Smooth muscle cell (in vitro differentiated cells): ENCODE data around the gene SOX5. TPM values are rescaled to one million over a fixed set of nuclear protein-coding genes. Genes with fewer than 3 reads are reported as not detected.

Source experiments
- DNase-seq: peaks from one replicate; lab custom pipeline; 2025; ENCODE audit not compliant: unreplicated experiment; lab: John Stamatoyannopoulos, UW
- H2AFZ ChIP-seq: fragments of 200-600 bp; sonication (generic); 2 replicates; pipeline ENCODE4 v1.6.0; 2016; ENCODE audit warnings: antibody characterized with exemption, low read depth, mild to moderate bottlenecking
- H3F3A ChIP-seq: fragments of 200-600 bp; sonication (generic); 2 replicates; pipeline ENCODE4 v1.6.0; 2017; ENCODE audit warnings: antibody characterized with exemption, low read depth
- H3K27ac ChIP-seq: fragments of 200-600 bp; sonication (generic); 2 replicates; pipeline ENCODE4 v1.5.1; 2016; ENCODE audit warnings: low read depth, mild to moderate bottlenecking
- H3K27me3 ChIP-seq: fragments of 200-600 bp; sonication (generic); 2 replicates; pipeline ENCODE4 v1.6.1; 2016; ENCODE audit warnings: low read depth, mild to moderate bottlenecking
- H3K36me3 ChIP-seq: fragments of 200-600 bp; sonication (generic); 2 replicates; pipeline ENCODE4 v1.5.1; 2016; ENCODE audit warnings: low read depth
- H3K4me1 ChIP-seq: fragments of 200-600 bp; sonication (generic); 2 replicates; pipeline ENCODE4 v1.5.1; 2016; ENCODE audit warnings: low read depth
- H3K4me2 ChIP-seq: fragments of 200-600 bp; sonication (generic); 2 replicates; pipeline ENCODE4 v1.6.0; 2016; ENCODE audit warnings: mild to moderate bottlenecking
- H3K4me3 ChIP-seq: fragments of 200-600 bp; sonication (generic); 2 replicates; pipeline ENCODE4 v1.5.1; 2016; ENCODE audit warnings: mild to moderate bottlenecking
- H3K79me2 ChIP-seq: fragments of 200-600 bp; sonication (generic); 2 replicates; pipeline ENCODE4 v1.6.0; 2016; ENCODE audit warnings: low read depth, mild to moderate bottlenecking
- H3K9ac ChIP-seq: fragments of 200-600 bp; sonication (generic); 2 replicates; pipeline ENCODE4 v1.6.0; 2016; ENCODE audit warnings: low read depth
- H3K9me3 ChIP-seq: fragments of 200-600 bp; sonication (generic); replicated peaks from 2 replicates; pipeline ENCODE4 v1.5.1; 2016; ENCODE audit warnings: low read depth
- H4K20me1 ChIP-seq: fragments of 200-600 bp; sonication (generic); 2 replicates; pipeline ENCODE4 v1.6.0; 2016; ENCODE audit warnings: low read depth
- WGBS: methylation state at CpG from one replicate; pipeline ENCODE4 v1.1.7; 2016; ENCODE audit warnings: low lambda C conversion rate; 5-methylcytosine and 5-hydroxymethylcytosine counted together
- polyA plus RNA-seq: library from polyadenylated mRNA; unstranded; fragments of >200 nt; fragmentation: Nextera tagmentation; extraction: Ambion mirVana; gene quantifications from 2 replicates; pipeline ENCODE4 v1.2.1, GENCODE V29; 2016
- total RNA-seq: library from RNA; depleted of rRNA; stranded (reverse); fragments of >200 nt; gene quantifications from 2 replicates; pipeline ENCODE4 v1.2.3, GENCODE V29; 2014
- TF ChIP-seq, protein P1 (sequence below): fragments of 200-600 bp; sonication (generic); IDR thresholded peaks from 2 replicates; pipeline ENCODE4 v1.5.1; 2017; ENCODE audit warnings: borderline replicate concordance, mild to moderate bottlenecking, antibody characterized with exemption; ENCODE audit not compliant: insufficient read depth, poor library complexity, severe bottlenecking

SOX5 gene
- total and polyA plus RNA-seq, 2 experiments from 2014 or later: 22.3 to 47.8 TPM

GRCh38 chr12:23817345-23817744 lies 132.1 kb downstream of the SOX5 start:
- DNase-seq: no peak
- peaks cover 9% of the 10 kb centered on the region for H4K20me1 ChIP-seq
- H3K4me1 ChIP-seq: peaks cover 6% of the 10 kb centered on the region
- WGBS: 91% methylated on average over 2 of the region's 2 CpGs
- peaks cover under 1% of the 10 kb centered on the region for H3K79me2 ChIP-seq
- no peak overlapping the region for H3K4me3 ChIP-seq
- H3K27me3 ChIP-seq: no peaks in the 10 kb centered on the region
- no peaks in the 10 kb centered on the region for H3K9me3 ChIP-seq
- no peaks in the 10 kb centered on the region for H3F3A ChIP-seq
- H2AFZ ChIP-seq: no peak overlapping the region
- H3K27ac ChIP-seq: no peak overlapping the region
- H3K9ac ChIP-seq: no peak overlapping the region
- H3K4me2 ChIP-seq: no peak overlapping the region
- TF ChIP-seq, protein P1, sequence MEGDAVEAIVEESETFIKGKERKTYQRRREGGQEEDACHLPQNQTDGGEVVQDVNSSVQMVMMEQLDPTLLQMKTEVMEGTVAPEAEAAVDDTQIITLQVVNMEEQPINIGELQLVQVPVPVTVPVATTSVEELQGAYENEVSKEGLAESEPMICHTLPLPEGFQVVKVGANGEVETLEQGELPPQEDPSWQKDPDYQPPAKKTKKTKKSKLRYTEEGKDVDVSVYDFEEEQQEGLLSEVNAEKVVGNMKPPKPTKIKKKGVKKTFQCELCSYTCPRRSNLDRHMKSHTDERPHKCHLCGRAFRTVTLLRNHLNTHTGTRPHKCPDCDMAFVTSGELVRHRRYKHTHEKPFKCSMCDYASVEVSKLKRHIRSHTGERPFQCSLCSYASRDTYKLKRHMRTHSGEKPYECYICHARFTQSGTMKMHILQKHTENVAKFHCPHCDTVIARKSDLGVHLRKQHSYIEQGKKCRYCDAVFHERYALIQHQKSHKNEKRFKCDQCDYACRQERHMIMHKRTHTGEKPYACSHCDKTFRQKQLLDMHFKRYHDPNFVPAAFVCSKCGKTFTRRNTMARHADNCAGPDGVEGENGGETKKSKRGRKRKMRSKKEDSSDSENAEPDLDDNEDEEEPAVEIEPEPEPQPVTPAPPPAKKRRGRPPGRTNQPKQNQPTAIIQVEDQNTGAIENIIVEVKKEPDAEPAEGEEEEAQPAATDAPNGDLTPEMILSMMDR: no peak
- H3K36me3 ChIP-seq: no peaks in the 10 kb centered on the region

- peaks cover 11% of the 10 kb centered on the region for H4K20me1 ChIP-seq
- 90% methylated on average over 4 of the region's 4 CpGs for WGBS
- H3K27me3 ChIP-seq: no peaks in the 10 kb centered on the region
These were observed 133.0 kb downstream of the SOX5 start for GRCh38 chr12:23816394-23816851.

DNA sequence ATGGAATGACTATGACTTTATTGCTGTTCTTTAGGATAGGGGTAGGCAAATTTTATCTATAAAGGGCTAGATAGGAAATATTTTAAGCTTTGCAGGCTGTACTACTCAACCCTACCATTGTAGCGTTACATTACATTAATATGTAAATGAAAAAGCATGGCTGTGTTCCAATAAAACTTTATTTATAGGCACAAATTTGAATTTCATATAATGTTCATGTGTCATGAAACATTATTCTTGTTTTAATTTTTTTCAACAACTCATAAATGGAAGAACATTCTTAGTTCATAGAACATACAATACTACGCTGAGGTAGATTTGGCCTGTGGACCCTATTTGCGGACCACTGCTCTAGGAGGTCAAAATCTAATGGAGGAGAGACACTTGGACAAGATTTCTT lies 133.7 kb downstream of the SOX5 start:
- TF ChIP-seq, protein P1: no peak
- Histone ChIP-seq H3F3A (no peaks in the 10 kb centered on the region), H2AFZ (no peak overlapping the region), H3K9me3 (no peaks in the 10 kb centered on the region), H3K4me2 (no peak overlapping the region), H3K27ac (no peak overlapping the region), H4K20me1 (peaks cover 17% of the 10 kb centered on the region), H3K4me3 (no peak overlapping the region), H3K9ac (no peak overlapping the region), H3K79me2 (peaks cover 6% of the 10 kb centered on the region), H3K4me1 (peaks cover 12% of the 10 kb centered on the region), H3K27me3 (no peaks in the 10 kb centered on the region), H3K36me3 (no peaks in the 10 kb centered on the region)
- WGBS: 99% methylated on average over 3 of the region's 3 CpGs
- no peak for DNase-seq

More at GRCh38 chr12:23816394-23816851, 133.0 kb downstream of the SOX5 start:
- no peak overlapping the region for H3K27ac ChIP-seq
- TF ChIP-seq, protein P1: no peak
- H2AFZ ChIP-seq: no peak overlapping the region
- H3K79me2 ChIP-seq: peaks cover 6% of the 10 kb centered on the region
- no peaks in the 10 kb centered on the region for H3K9me3 ChIP-seq
- no peak overlapping the region for H3K9ac ChIP-seq
- H3K4me3 ChIP-seq: no peak overlapping the region
- no peaks in the 10 kb centered on the region for H3F3A ChIP-seq
- DNase-seq: no peak
- no peak overlapping the region for H3K4me2 ChIP-seq
- H3K4me1 ChIP-seq: peaks cover 10% of the 10 kb centered on the region
- no peaks in the 10 kb centered on the region for H3K36me3 ChIP-seq

- Histone ChIP-seq H3K27ac (no peak overlapping the region), H2AFZ (no peak overlapping the region), H3K27me3 (no peaks in the 10 kb centered on the region), H4K20me1 (peaks cover 29% of the 10 kb centered on the region), H3K4me2 (no peak overlapping the region), H3K79me2 (peaks cover 6% of the 10 kb centered on the region), H3F3A (no peaks in the 10 kb centered on the region), H3K9me3 (no peaks in the 10 kb centered on the region), H3K4me1 (peaks cover 16% of the 10 kb centered on the region), H3K36me3 (no peaks in the 10 kb centered on the region), H3K4me3 (no peak overlapping the region), H3K9ac (no peak overlapping the region)
- no peak for DNase-seq
- TF ChIP-seq, protein P1: no peak
- WGBS: 83% methylated on average over 3 of the region's 3 CpGs
These were observed 136.3 kb downstream of the SOX5 start for GRCh38 chr12:23813206-23813605.
